Vagina (tissue), 2 donors: Measurements from ENCODE around the gene TMEM107.

ENCODE experiments used
- CTCF ChIP-seq, 3 experiments: fragments of 450-650 bp in 2 of 3; fragments of 200-600 bp in 1 of 3; sonication (generic) in 1 of 3; IDR thresholded peaks; one replicate each; pipeline ENCODE4 v1.5.1; 2017 to 2019; ENCODE audit warnings: antibody characterized with exemption in 3 of 3, mild to moderate bottlenecking in 2 of 3, moderate library complexity in 2 of 3
- POLR2A ChIP-seq, 2 donors: fragments of 450-650 bp; IDR thresholded peaks; one replicate each; pipeline ENCODE4 v1.6.1; 2017; ENCODE audit warnings: antibody characterized with exemption in 2 of 2, mild to moderate bottlenecking in 2 of 2, moderate library complexity in 2 of 2
- POLR2AphosphoS5 ChIP-seq, 2 donors: sonication (generic); formaldehyde crosslinking; IDR thresholded peaks; one replicate each; pipeline ENCODE4 v1.9.0; 2017; ENCODE audit warnings: antibody characterized with exemption in 2 of 2, mild to moderate bottlenecking in 2 of 2, low read depth in 1 of 2; ENCODE audit not compliant: insufficient read depth in 1 of 2

- TF ChIP-seq POLR2A (IDR thresholded peaks at IDR 0.05) (no peak), CTCF (IDR thresholded peaks at IDR 0.05) (no peak), POLR2AphosphoS5 (IDR thresholded peaks at IDR 0.05; ENCODE audit: insufficient read depth in 1 of 2, low read depth in 1 of 2) (peak in 1 of 2 donors; percentile 20)
Measured at GRCh38 chr17:8142158-8142886, 33.9 kb downstream of the TMEM107 start.
